GM13976 (cell line): ENCODE data around the gene SLC3A2.

ENCODE experiments used
- DNase-seq: peaks from one replicate; pipeline ENCODE4 v3.0.0; 2012; ENCODE audit warnings: low spot score
- CTCF ChIP-seq: IDR thresholded peaks from 2 replicates; pipeline ENCODE4 v1.5.1; 2012; ENCODE audit warnings: borderline replicate concordance, mild to moderate bottlenecking; ENCODE audit not compliant: insufficient read depth; ENCODE audit errors: extremely low read depth, missing control alignments, control extremely low read depth
- in situ Hi-C: fragments of 300-500 bp; cut with MboI; formaldehyde crosslinking; loops from one replicate; pipeline ENCODE4 v1.12.0; 2022; ENCODE audit warnings: low sequenced_read_pairs, mixed read lengths, inconsistent platforms; ENCODE audit not compliant: unreplicated experiment

SLC3A2 gene

DNA sequence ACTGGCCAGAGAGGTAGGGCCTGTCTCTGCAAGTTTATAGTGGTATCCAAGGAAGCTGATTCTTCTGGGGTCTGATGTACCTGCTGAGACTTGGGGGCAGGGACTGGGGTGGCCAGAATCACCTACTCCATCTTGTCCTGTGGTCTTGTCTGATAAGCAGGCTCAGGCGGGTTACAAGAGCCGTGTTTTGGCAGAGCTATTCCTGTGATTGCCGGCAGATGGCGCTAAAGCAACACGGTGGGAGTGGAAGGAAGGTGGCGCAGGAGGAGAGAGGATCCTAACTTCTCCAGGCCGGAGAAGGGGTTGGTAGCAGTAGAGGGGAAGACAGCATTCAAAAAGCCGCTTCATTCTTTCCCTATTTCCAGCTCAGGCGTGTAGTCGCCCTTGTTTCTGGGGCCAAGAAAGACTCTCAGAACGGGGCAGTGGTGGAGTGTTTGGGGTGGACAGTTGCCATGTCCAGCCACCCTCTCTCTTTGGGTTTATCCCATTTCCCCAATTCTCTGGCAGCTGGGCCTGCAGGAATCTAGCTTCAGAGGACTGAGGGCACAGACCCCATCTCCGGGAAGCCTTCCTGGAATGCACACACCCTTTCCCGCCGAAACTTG is 25.3 kb downstream of the SLC3A2 start:
- peak; percentile 99 for TF ChIP-seq CTCF
- in situ Hi-C loops = loop anchor here (5.0 to 25.0 kb wide), 2 partner anchors 116 to 306 kb away; no protein-coding TSS in a partner anchor
- peak; percentile 82 for DNase-seq

- no peak for DNase-seq
- in situ Hi-C loops = loop anchor here (5.0 to 25.0 kb wide), 2 partner anchors 114 to 304 kb away; no protein-coding TSS in a partner anchor
- TF ChIP-seq CTCF = no peak
These were observed 27.9 kb downstream of the SLC3A2 start for GRCh38 chr11:62908468-62909072.

GRCh38 chr11:62909107-62909894 is 28.6 kb downstream of the SLC3A2 start:
- TF ChIP-seq CTCF = peak; percentile 26
- in situ Hi-C loops = loop anchor here (5.0 to 25.0 kb wide), 2 partner anchors 113 to 303 kb away; no protein-coding TSS in a partner anchor
- DNase-seq = peak; percentile 71

DNA sequence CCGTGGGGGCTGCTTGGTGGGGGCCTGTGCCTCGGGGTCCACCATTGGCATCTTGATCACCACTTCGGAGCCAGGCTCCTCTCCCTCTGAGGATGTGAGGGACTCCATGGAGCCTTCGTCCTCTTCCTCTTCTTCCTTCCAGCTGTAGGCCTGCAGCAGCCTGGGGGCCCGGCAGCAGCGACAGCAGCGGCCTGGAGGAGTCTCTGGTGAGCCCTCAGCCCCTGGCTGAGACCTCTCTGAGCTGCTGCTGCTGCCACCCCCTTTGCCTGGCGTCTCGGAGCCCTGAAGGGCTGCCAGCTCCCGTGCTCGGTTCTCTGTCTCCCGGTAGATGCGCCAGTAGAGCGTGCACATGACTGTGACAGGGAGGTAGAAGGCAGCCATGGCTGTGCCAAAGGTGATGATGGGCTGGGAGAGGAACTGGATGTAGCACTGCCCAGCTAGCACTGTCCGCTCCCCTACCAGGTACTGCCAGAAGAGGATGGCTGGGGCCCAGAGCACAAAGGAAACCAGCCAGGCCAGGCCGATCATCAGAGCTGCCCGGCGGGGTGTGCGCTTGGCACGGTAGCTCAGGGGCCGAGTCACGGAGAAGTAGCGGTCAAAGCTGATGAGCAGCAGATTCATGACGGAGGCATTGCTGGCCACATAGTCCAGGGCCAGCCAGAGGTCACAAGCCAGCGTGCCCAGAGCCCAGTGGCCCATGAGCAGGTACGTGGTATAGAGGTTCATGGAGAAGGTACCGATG is 29.6 kb downstream of the SLC3A2 start:
- no peak for DNase-seq
- no peak for TF ChIP-seq CTCF
- in situ Hi-C loops = loop anchor here (25.0 kb wide), 1 partner anchor 302 kb away; no protein-coding TSS in a partner anchor

DNA sequence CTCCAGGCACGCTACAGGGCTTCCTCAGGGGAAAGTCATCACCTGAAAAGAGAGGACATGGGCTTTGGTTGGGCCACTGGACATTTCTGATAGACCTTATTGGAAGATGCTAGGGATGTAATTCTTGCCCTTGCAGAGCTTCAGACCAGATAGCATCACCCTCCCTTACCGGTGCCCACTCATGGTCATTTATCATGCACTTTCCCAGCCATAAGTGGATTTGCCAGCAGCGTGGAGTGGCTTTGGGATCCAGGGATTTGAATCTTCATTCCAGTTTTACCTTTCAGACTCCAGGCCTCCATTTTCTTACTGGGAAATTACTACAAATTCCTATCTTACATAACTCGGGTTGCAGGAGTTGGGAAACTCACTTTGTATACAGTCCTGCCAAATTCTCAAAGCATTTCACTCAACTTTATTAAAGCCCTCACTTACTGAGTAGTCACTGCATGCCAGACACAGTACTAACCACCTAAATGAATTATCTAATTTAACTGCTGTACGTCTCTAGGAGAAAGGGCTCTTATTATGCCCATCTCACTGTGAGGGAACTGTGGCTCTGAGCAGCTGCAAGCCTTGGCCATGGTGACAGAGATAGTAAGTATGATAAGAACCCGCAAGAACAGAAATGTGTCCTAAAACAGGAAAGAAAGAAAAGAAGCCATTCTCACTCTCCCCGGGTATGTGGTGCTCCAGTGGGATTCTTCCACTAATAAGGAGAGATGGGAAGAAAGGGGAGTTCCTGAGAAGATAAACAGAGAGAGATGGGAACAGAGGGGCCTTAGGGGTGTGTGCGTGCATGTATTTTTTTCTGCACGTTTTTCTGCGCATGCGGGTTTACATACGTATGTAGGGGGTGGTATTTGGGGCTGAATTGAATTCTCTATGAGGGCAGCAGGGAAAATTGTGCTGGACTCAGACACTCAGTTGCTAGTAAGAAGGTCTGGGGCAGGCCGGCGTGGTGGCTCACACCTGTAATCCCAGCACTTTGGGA is 30.7 kb downstream of the SLC3A2 start:
- no peak for TF ChIP-seq CTCF
- no peak for DNase-seq
- in situ Hi-C loops = loop anchor here (25.0 kb wide), 1 partner anchor 301 kb away; no protein-coding TSS in a partner anchor
